ENCODE measurements around the gene GUK1. TPM values are rescaled to one million over a fixed set of nuclear protein-coding genes. Genes with fewer than 3 reads are reported as not detected.

The GUK1 gene
- polyA plus RNA-seq, 1 donor, result 153 TPM

- no peak for DNase-seq
Measured at GRCh38 chr1:228131766-228132165, 8.3 kb upstream of the GUK1 start.

- DNase-seq, result no peak
Measured at GRCh38 chr1:228134591-228134990, 5.5 kb upstream of the GUK1 start.

GRCh38 chr1:228136901-228137300 is 3.2 kb upstream of the GUK1 start:
- DNase-seq, result no peak

GRCh38 chr1:228139406-228139930 is 611 bp upstream of the GUK1 start:
- no peak for DNase-seq

- DNase-seq, result no peak
Measured at GRCh38 chr1:228140724-228141225, 696 bp downstream of the GUK1 start.

- DNase-seq, result no peak
Measured at GRCh38 chr1:228141226-228142044, 1.4 kb downstream of the GUK1 start.

- no peak for DNase-seq
Measured at GRCh38 chr1:228142155-228142691, 2.1 kb downstream of the GUK1 start.

- no peak for DNase-seq
Measured at GRCh38 chr1:228142701-228143136, 2.6 kb downstream of the GUK1 start.

- no peak for DNase-seq
Measured at GRCh38 chr1:228143480-228144192, 3.6 kb downstream of the GUK1 start.

- DNase-seq, result no peak
Measured at GRCh38 chr1:228144193-228144992, 4.3 kb downstream of the GUK1 start.

- no peak for DNase-seq
Measured at GRCh38 chr1:228144993-228145343, 4.9 kb downstream of the GUK1 start.

- DNase-seq, result no peak
Measured at GRCh38 chr1:228145463-228146416, 5.7 kb downstream of the GUK1 start.

GRCh38 chr1:228146417-228147150 is 6.5 kb downstream of the GUK1 start:
- no peak for DNase-seq

GRCh38 chr1:228147151-228147693 is 7.1 kb downstream of the GUK1 start:
- no peak for DNase-seq

GRCh38 chr1:228147768-228148167 is 7.7 kb downstream of the GUK1 start:
- no peak for DNase-seq

- no peak for DNase-seq
Measured at GRCh38 chr1:228148196-228148861, 8.2 kb downstream of the GUK1 start.

- DNase-seq, result no peak
Measured at GRCh38 chr1:228148935-228149405, 8.9 kb downstream of the GUK1 start.

GRCh38 chr1:228149406-228150119 is 9.5 kb downstream of the GUK1 start, which contains the start of gene GJC2:
Gene GJC2 (plus strand): TSS chr1:228149930. CDS start chr1:228157759, 7,829 bp downstream.
- peak; percentile 55 for DNase-seq

- no peak for DNase-seq
Measured at GRCh38 chr1:228150120-228150460, 10.0 kb downstream of the GUK1 start.

Data from hindlimb muscle (tissue), 1 donor.